Testis (tissue), 3 donors: Measurements from ENCODE around the gene VIT. TPM values are rescaled to one million over a fixed set of nuclear protein-coding genes. Genes with fewer than 3 reads are reported as not detected.

Experiments used
- DNase-seq: peaks from one replicate; pipeline ENCODE4 v3.0.0-alpha.2; 2019
- H3K27ac ChIP-seq, 2 donors: fragments of 200-600 bp; sonication (generic); one replicate each; pipeline ENCODE4 v1.5.1; 2019
- H3K27me3 ChIP-seq: fragments of 200-600 bp; sonication (generic); one replicate; pipeline ENCODE4 v1.5.1; 2019
- H3K36me3 ChIP-seq: fragments of 200-600 bp; sonication (generic); one replicate; pipeline ENCODE4 v1.5.1; 2017; ENCODE audit warnings: low read depth; ENCODE audit errors: missing control alignments
- H3K4me1 ChIP-seq: fragments of 200-600 bp; sonication (generic); one replicate; pipeline ENCODE4 v1.5.1; 2019
- H3K4me3 ChIP-seq, 2 donors: fragments of 200-600 bp; sonication (generic); one replicate each; pipeline ENCODE4 v1.5.1; 2017 to 2019
- H3K9me3 ChIP-seq: fragments of 200-600 bp; sonication (generic); one replicate; pipeline ENCODE4 v1.5.1; 2017
- CTCF ChIP-seq, 3 experiments: fragments of 450-650 bp in 2 of 3; fragments of 200-600 bp in 1 of 3; sonication (generic) in 1 of 3; IDR thresholded peaks; one replicate each; pipeline ENCODE4 v1.5.1; 2016 to 2019; ENCODE audit warnings: antibody characterized with exemption in 3 of 3, mild to moderate bottlenecking in 2 of 3, moderate library complexity in 1 of 3
- POLR2A ChIP-seq: fragments of 450-650 bp; IDR thresholded peaks from one replicate; pipeline ENCODE4 v1.6.1; 2017; ENCODE audit warnings: antibody characterized with exemption, mild to moderate bottlenecking, moderate library complexity
- WGBS, 2 donors: methylation state at CpG; one replicate each; pipeline ENCODE4 v1.1.5; 2018; 5-methylcytosine and 5-hydroxymethylcytosine counted together
- intact Hi-C: fragments of 100-400 bp; cut with DNase I; formaldehyde crosslinking; loops from one replicate; pipeline ENCODE4 v1.15.1; 2023; ENCODE audit warnings: low total_unique reads
- polyA plus RNA-seq: library from polyadenylated mRNA; stranded (reverse); fragments of 350-450 nt; fragmentation: Illumina TruSeq; extraction: RNeasy Lipid Tissue Mini Kit (QIAGEN cat#74804); gene quantifications from one replicate; pipeline ENCODE4 v1.2.3, GENCODE V29; 2014; ENCODE audit warnings: low read depth, low replicate concordance; ENCODE audit not compliant: insufficient read depth
- total RNA-seq, 2 donors: library from RNA; depleted of rRNA; stranded (reverse); fragments of >200 nt; gene quantifications; one replicate each; pipeline ENCODE4 v1.2.3, GENCODE V29; 2016

VIT gene
- total and polyA plus RNA-seq, 3 donors from 2014 or later, result 5.6 to 9.4 (median 7.2) TPM

GRCh38 chr2:36670881-36671595 lies 25.5 kb upstream of the VIT start:
- Histone ChIP-seq H3K4me3 (no peak overlapping the region), H3K4me1 (no peaks in the 10 kb centered on the region), H3K36me3 (no peaks in the 10 kb centered on the region), H3K27me3 (no peaks in the 10 kb centered on the region), H3K9me3 (no peaks in the 10 kb centered on the region), H3K27ac (no peak overlapping the region)
- 83 to 85% methylated on average over 6 of the region's 6 CpGs for WGBS, 2 donors
- intact Hi-C loops, result no loop called here
- TF ChIP-seq POLR2A, result no peak
- no peak for TF ChIP-seq CTCF (IDR thresholded peaks at IDR 0.05)
- DNase-seq, result no peak

- intact Hi-C loops, result no loop called here
- no peak overlapping the region for H3K27ac ChIP-seq
- H3K4me1 ChIP-seq, result no peaks in the 10 kb centered on the region
- TF ChIP-seq POLR2A (no peak), CTCF (IDR thresholded peaks at IDR 0.05) (no peak)
- no peaks in the 10 kb centered on the region for H3K36me3 ChIP-seq
- no peak for DNase-seq
- H3K9me3 ChIP-seq, result no peaks in the 10 kb centered on the region
- H3K27me3 ChIP-seq, result no peaks in the 10 kb centered on the region
- 90 to 95% methylated on average over 2 of the region's 2 CpGs for WGBS, 2 donors
- no peak overlapping the region for H3K4me3 ChIP-seq
Measured at GRCh38 chr2:36671731-36672130, 24.8 kb upstream of the VIT start.

GRCh38 chr2:36672199-36672598 lies 24.3 kb upstream of the VIT start:
- WGBS, 2 donors, result 56 to 60% methylated on average over 1 of the region's 1 CpG
- Histone ChIP-seq H3K4me3 (no peak overlapping the region), H3K27me3 (no peaks in the 10 kb centered on the region), H3K36me3 (no peaks in the 10 kb centered on the region), H3K27ac (no peak overlapping the region), H3K9me3 (no peaks in the 10 kb centered on the region), H3K4me1 (no peaks in the 10 kb centered on the region)
- no peak for TF ChIP-seq POLR2A
- TF ChIP-seq CTCF (IDR thresholded peaks at IDR 0.05), result no peak
- intact Hi-C loops, result no loop called here
- DNase-seq, result no peak

GRCh38 chr2:36675579-36676282 lies 20.8 kb upstream of the VIT start:
- H3K9me3 ChIP-seq, result no peaks in the 10 kb centered on the region
- H3K36me3 ChIP-seq, result no peaks in the 10 kb centered on the region
- no peak overlapping the region for H3K4me3 ChIP-seq
- no peaks in the 10 kb centered on the region for H3K4me1 ChIP-seq
- intact Hi-C loops, result no loop called here
- no peak for DNase-seq
- no peaks in the 10 kb centered on the region for H3K27me3 ChIP-seq
- no peak overlapping the region for H3K27ac ChIP-seq
- TF ChIP-seq POLR2A (no peak), CTCF (IDR thresholded peaks at IDR 0.05) (no peak)
